ENCODE results near the gene LRRC8C. TPM values are rescaled to one million over a fixed set of nuclear protein-coding genes. Genes with fewer than 3 reads are reported as not detected.

Gene LRRC8C
- total and polyA plus RNA-seq, 10 donors, result 3.7 to 33.0 (median 21.6) TPM

DNA sequence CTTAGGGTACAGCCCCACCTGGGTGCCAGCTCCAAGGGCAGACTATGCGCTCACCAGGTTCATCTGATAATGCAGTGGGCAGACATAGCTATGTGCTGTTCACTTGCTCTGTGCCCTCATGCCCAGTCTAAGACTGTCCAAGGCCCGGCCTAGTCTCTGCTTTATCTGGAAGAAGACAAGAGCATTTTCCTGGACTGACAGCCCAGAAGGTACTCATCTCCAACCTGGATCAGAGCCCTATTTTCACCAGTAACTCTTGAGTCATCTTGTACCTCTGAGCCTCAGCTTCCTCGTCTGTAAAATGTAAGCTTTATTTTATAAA is 28.5 kb upstream of the LRRC8C start:
- Histone ChIP-seq H3K27me3 (replicated peaks in 1 of 7) (no peaks in the 10 kb centered on the region), H3K36me3 (no peaks in the 10 kb centered on the region), H3K4me3 (no peak overlapping the region), H3K9me3 (no peaks in the 10 kb centered on the region), H3K27ac (peak overlapping the region in 2 of 8 donors; percentile 9 to 77), H3K4me1 (peaks cover 5 to 66% (median 20%) of the 10 kb centered on the region in 6 donors)
- intact Hi-C loops (cut with DNase I; ENCODE audit: low total_unique reads), result loop anchor here (5.0 kb wide), 1 partner anchor 122 kb away; no protein-coding TSS in a partner anchor
- TF ChIP-seq CTCF (IDR thresholded peaks at IDR 0.05 in 8 of 11, conservative IDR thresholded peaks at IDR 0.05 in 3 of 11) (no peak), POLR2A (IDR thresholded peaks at IDR 0.05) (no peak), POLR2AphosphoS5 (IDR thresholded peaks at IDR 0.05) (no peak)
- no peak for DNase-seq
- 85 to 94% (median 91%) methylated on average over 3 of the region's 3 CpGs for WGBS, 5 donors

- H3K9me3 ChIP-seq, result no peaks in the 10 kb centered on the region
- intact Hi-C loops (cut with DNase I; ENCODE audit: low total_unique reads), result no loop called here
- H3K27ac ChIP-seq, result peak overlapping the region in 6 of 8 donors; percentile 13 to 77 (median 62)
- TF ChIP-seq CTCF (IDR thresholded peaks at IDR 0.05 in 8 of 11, conservative IDR thresholded peaks at IDR 0.05 in 3 of 11), result no peak
- TF ChIP-seq POLR2AphosphoS5 (IDR thresholded peaks at IDR 0.05), result no peak
- no peak for TF ChIP-seq POLR2A (IDR thresholded peaks at IDR 0.05)
- peaks cover 5 to 78% (median 26%) of the 10 kb centered on the region in 6 donors for H3K4me1 ChIP-seq
- no peak for DNase-seq
- H3K4me3 ChIP-seq, result no peak overlapping the region
- H3K27me3 ChIP-seq (replicated peaks in 1 of 7), result no peaks in the 10 kb centered on the region
- 65 to 88% (median 84%) methylated on average over 2 of the region's 2 CpGs for WGBS, 5 donors
- H3K36me3 ChIP-seq, result no peaks in the 10 kb centered on the region
Observed at GRCh38 chr1:89605692-89606091, 27.2 kb upstream of the LRRC8C start.

DNA sequence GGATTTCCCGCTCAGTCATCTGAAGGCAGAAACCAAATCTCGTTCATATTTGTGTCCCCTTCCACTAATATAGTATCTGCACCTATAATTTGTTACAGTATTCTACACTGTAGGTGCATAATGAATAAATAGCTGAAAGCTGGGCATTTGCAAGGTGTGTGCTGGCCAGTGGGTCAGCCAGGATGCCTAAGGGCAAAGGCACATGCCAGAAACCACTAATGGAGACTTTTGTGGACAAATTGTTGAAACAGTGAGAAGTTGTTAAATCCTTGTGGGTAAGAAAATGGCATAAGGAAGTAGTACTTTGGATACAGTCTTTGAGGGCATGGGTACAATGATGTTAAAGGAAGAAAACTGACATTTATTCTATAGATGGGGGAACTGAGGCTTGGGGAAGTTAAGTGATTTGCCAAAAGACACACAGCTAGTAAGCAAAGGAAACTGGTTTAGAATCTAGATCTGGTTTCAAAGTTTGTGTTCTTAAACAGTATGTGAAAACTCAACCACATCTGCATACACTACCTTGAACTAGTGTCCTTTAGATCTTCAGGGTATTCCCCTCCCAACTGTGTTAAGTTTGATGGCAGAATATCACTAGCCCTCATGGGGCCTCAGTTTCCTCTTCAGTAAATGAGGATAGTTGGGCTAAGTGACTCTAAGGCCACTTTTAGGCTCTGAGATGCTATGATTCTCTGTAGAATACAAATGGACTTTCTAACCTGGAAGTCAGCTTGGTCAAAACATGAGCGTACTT is 26.5 kb upstream of the LRRC8C start:
- no peaks in the 10 kb centered on the region for H3K36me3 ChIP-seq
- intact Hi-C loops (cut with DNase I; ENCODE audit: low total_unique reads), result no loop called here
- H3K9me3 ChIP-seq, result no peaks in the 10 kb centered on the region
- H3K27me3 ChIP-seq (replicated peaks in 1 of 7), result no peaks in the 10 kb centered on the region
- H3K4me1 ChIP-seq, result peaks cover 5 to 84% (median 27%) of the 10 kb centered on the region in 6 donors
- TF ChIP-seq POLR2A (IDR thresholded peaks at IDR 0.05), result no peak
- no peak for TF ChIP-seq POLR2AphosphoS5 (IDR thresholded peaks at IDR 0.05)
- TF ChIP-seq CTCF (IDR thresholded peaks at IDR 0.05 in 8 of 11, conservative IDR thresholded peaks at IDR 0.05 in 3 of 11), result no peak
- no peak for DNase-seq
- peak overlapping the region in 6 of 8 donors; percentile 13 to 77 (median 62) for H3K27ac ChIP-seq
- no peak overlapping the region for H3K4me3 ChIP-seq
- 87 to 99% (median 94%) methylated on average over 3 of the region's 3 CpGs for WGBS, 5 donors

GRCh38 chr1:89607156-89607555 is 25.8 kb upstream of the LRRC8C start:
- Histone ChIP-seq H3K27ac (peak overlapping the region in 6 of 8 donors; percentile 11 to 77 (median 62)), H3K27me3 (replicated peaks in 1 of 7) (no peaks in the 10 kb centered on the region), H3K4me1 (peaks cover 5 to 92% (median 30%) of the 10 kb centered on the region in 6 donors), H3K4me3 (no peak overlapping the region), H3K36me3 (no peaks in the 10 kb centered on the region), H3K9me3 (no peaks in the 10 kb centered on the region)
- DNase-seq, result no peak
- intact Hi-C loops (cut with DNase I; ENCODE audit: low total_unique reads), result no loop called here
- 65 to 75% (median 70%) methylated on average over 2 of the region's 2 CpGs for WGBS, 5 donors
- TF ChIP-seq POLR2A (IDR thresholded peaks at IDR 0.05) (no peak), POLR2AphosphoS5 (IDR thresholded peaks at IDR 0.05) (no peak), CTCF (IDR thresholded peaks at IDR 0.05 in 8 of 11, conservative IDR thresholded peaks at IDR 0.05 in 3 of 11) (no peak)

Data from spleen (tissue), 11 donors.